Right lobe of liver (tissue), 4 donors: Measurements from ENCODE around the gene BMS1.
"Not testable (repeated sequence)": the region's sequence is repeated elsewhere in the genome, so short reads cannot be mapped to it uniquely, and the experiment has no call there.

Source experiments
- POLR2A ChIP-seq: fragments of 450-650 bp; IDR thresholded peaks from one replicate; pipeline ENCODE4 v1.6.1; 2017; ENCODE audit warnings: antibody characterized with exemption, mild to moderate bottlenecking
- TF ChIP-seq, protein P1 (sequence below), 4 donors: fragments of 200-600 bp in 3 of 4; fragments of 450-650 bp in 1 of 4; IDR thresholded peaks; one replicate each; pipeline versions ENCODE4 v1.5.1 to v1.8.0; 2016 to 2022; ENCODE audit warnings: antibody characterized with exemption in 4 of 4, mild to moderate bottlenecking in 2 of 4
- donor health status: DM: no; HTN: no; CAD: no.
- donor health status: DM: no; HTN: no; CAD: no.
- donor health status: DM: no; HTN: yes; CAD: no.

DNA sequence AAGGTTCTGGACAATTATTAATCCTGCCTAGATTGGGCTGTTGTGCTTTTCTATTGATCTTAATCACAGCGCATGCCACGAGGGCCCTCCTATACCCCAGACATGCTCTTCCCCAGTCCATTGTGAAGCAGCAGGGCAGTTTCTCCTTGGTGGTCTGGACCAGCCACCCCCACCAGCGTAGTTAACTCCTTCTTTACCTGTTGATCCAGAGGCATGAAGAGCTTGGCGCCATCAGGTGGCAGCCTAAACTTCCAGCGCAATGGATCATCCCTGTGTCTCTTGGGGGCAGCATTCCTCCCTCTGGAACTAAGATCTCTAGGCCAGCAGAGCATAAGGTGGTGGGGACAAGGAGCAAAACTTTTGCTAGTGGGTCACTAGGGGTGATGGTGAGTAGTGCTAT, 62.2 kb downstream of the BMS1 start:
- TF ChIP-seq, protein P1, sequence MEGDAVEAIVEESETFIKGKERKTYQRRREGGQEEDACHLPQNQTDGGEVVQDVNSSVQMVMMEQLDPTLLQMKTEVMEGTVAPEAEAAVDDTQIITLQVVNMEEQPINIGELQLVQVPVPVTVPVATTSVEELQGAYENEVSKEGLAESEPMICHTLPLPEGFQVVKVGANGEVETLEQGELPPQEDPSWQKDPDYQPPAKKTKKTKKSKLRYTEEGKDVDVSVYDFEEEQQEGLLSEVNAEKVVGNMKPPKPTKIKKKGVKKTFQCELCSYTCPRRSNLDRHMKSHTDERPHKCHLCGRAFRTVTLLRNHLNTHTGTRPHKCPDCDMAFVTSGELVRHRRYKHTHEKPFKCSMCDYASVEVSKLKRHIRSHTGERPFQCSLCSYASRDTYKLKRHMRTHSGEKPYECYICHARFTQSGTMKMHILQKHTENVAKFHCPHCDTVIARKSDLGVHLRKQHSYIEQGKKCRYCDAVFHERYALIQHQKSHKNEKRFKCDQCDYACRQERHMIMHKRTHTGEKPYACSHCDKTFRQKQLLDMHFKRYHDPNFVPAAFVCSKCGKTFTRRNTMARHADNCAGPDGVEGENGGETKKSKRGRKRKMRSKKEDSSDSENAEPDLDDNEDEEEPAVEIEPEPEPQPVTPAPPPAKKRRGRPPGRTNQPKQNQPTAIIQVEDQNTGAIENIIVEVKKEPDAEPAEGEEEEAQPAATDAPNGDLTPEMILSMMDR (IDR thresholded peaks at IDR 0.05): not testable (repeated sequence)
- not testable (repeated sequence) for TF ChIP-seq POLR2A
